ENCODE measurements around the gene OR10A5. TPM values are rescaled to one million over a fixed set of nuclear protein-coding genes. Genes with fewer than 3 reads are reported as not detected.

Gene OR10A5
- total RNA-seq, 2 donors from 2014 or later = not detected

- no peak overlapping the region for H3K27ac Mint-ChIP-seq
- 85 to 100% methylated on average over 1 to 2 of the region's 2 CpGs for WGBS, 2 experiments (ENCODE audit: insufficient coverage in 1 of 2, insufficient read length in 1 of 2)
- no peaks in the 10 kb centered on the region for H3K36me3 Mint-ChIP-seq (ENCODE audit: low read depth)
- no peak for DNase-seq
- TF ChIP-seq CTCF (conservative IDR thresholded peaks at IDR 0.05) = no peak
- Histone ChIP-seq H3K36me3 (ENCODE audit: control insufficient read depth, insufficient read depth, low read length) (no peaks in the 10 kb centered on the region), H3K27ac (ENCODE audit: low read depth, low read length) (no peak overlapping the region), H3K4me3 (ENCODE audit: low read length) (no peak overlapping the region), H3K9ac (ENCODE audit: extremely low read depth, low read length, poor library complexity, severe bottlenecking) (no peak overlapping the region), H3K4me1 (ENCODE audit: control insufficient read depth, insufficient read depth, low read length) (no peaks in the 10 kb centered on the region), H3K27me3 (ENCODE audit: control insufficient read depth, insufficient read depth, low read length, poor library complexity, severe bottlenecking) (no peaks in the 10 kb centered on the region), H3K9me3 (ENCODE audit: control insufficient read depth, low read length) (no peaks in the 10 kb centered on the region)
- no peaks in the 10 kb centered on the region for H3K4me1 Mint-ChIP-seq
- H3K9me3 Mint-ChIP-seq = peaks cover 1% of the 10 kb centered on the region
- H3K4me3 Mint-ChIP-seq = no peak overlapping the region
- H3K27me3 Mint-ChIP-seq (ENCODE audit: insufficient read depth) = no peaks in the 10 kb centered on the region
Observed at GRCh38 chr11:6875761-6876160, 30.3 kb downstream of the OR10A5 start.

GRCh38 chr11:6876325-6876724 lies 30.8 kb downstream of the OR10A5 start, which contains the start of gene OR10A4:
Gene OR10A4 (plus strand): TSS chr11:6876625. CDS start chr11:6876648, 23 bp downstream.
- Mint-ChIP-seq H3K4me1 (no peaks in the 10 kb centered on the region), H3K4me3 (no peak within 1 kb of the TSS), H3K36me3 (ENCODE audit: low read depth) (no peaks in the 10 kb centered on the region), H3K27me3 (ENCODE audit: insufficient read depth) (no peaks in the 10 kb centered on the region), H3K9me3 (peaks cover 1% of the 10 kb centered on the region), H3K27ac (no peak within 1 kb of the TSS)
- no peak within 1 kb of the TSS for H3K27ac ChIP-seq (ENCODE audit: low read depth, low read length)
- no peak for DNase-seq
- WGBS, 2 experiments (ENCODE audit: insufficient coverage in 1 of 2, insufficient read length in 1 of 2) = 82 to 86% methylated on average over 1 of the region's 1 CpG
- no peaks in the 10 kb centered on the region for H3K36me3 ChIP-seq (ENCODE audit: control insufficient read depth, insufficient read depth, low read length)
- no peaks in the 10 kb centered on the region for H3K9me3 ChIP-seq (ENCODE audit: control insufficient read depth, low read length)
- no peak within 1 kb of the TSS for H3K4me3 ChIP-seq (ENCODE audit: low read length)
- H3K27me3 ChIP-seq (ENCODE audit: control insufficient read depth, insufficient read depth, low read length, poor library complexity, severe bottlenecking) = no peaks in the 10 kb centered on the region
- TF ChIP-seq CTCF (conservative IDR thresholded peaks at IDR 0.05) = no peak
- H3K4me1 ChIP-seq (ENCODE audit: control insufficient read depth, insufficient read depth, low read length) = no peaks in the 10 kb centered on the region
- H3K9ac ChIP-seq (ENCODE audit: extremely low read depth, low read length, poor library complexity, severe bottlenecking) = no peak within 1 kb of the TSS

GRCh38 chr11:6876914-6877313 lies 31.4 kb downstream of the OR10A5 start:
- no peak overlapping the region for H3K27ac ChIP-seq (ENCODE audit: low read depth, low read length)
- no peak overlapping the region for H3K9ac ChIP-seq (ENCODE audit: extremely low read depth, low read length, poor library complexity, severe bottlenecking)
- Mint-ChIP-seq H3K4me3 (no peak overlapping the region), H3K9me3 (peaks cover 1% of the 10 kb centered on the region), H3K36me3 (ENCODE audit: low read depth) (no peaks in the 10 kb centered on the region), H3K4me1 (no peaks in the 10 kb centered on the region), H3K27ac (no peak overlapping the region), H3K27me3 (ENCODE audit: insufficient read depth) (no peaks in the 10 kb centered on the region)
- H3K4me3 ChIP-seq (ENCODE audit: low read length) = no peak overlapping the region
- H3K27me3 ChIP-seq (ENCODE audit: control insufficient read depth, insufficient read depth, low read length, poor library complexity, severe bottlenecking) = no peaks in the 10 kb centered on the region
- H3K4me1 ChIP-seq (ENCODE audit: control insufficient read depth, insufficient read depth, low read length) = no peaks in the 10 kb centered on the region
- DNase-seq = no peak
- no peaks in the 10 kb centered on the region for H3K9me3 ChIP-seq (ENCODE audit: control insufficient read depth, low read length)
- no peak for TF ChIP-seq CTCF (conservative IDR thresholded peaks at IDR 0.05)
- 84 to 92% methylated on average over 2 to 3 of the region's 3 CpGs for WGBS, 2 experiments (ENCODE audit: insufficient coverage in 1 of 2, insufficient read length in 1 of 2)
- no peaks in the 10 kb centered on the region for H3K36me3 ChIP-seq (ENCODE audit: control insufficient read depth, insufficient read depth, low read length)

Measured in endodermal cell (in vitro differentiated cells).